Dedifferentiated amniotic fluid mesenchymal stem cell (primary cell): ENCODE measurements around the gene APOL3.
"Not testable (repeated sequence)": the region's sequence is repeated elsewhere in the genome, so short reads cannot be mapped to it uniquely, and the experiment has no call there.

Source experiments
- DNase-seq: peaks from one replicate; pipeline ENCODE4 v3.0.0-alpha.2; 2016; ENCODE audit errors: extremely low spot score

APOL3 gene

DNA sequence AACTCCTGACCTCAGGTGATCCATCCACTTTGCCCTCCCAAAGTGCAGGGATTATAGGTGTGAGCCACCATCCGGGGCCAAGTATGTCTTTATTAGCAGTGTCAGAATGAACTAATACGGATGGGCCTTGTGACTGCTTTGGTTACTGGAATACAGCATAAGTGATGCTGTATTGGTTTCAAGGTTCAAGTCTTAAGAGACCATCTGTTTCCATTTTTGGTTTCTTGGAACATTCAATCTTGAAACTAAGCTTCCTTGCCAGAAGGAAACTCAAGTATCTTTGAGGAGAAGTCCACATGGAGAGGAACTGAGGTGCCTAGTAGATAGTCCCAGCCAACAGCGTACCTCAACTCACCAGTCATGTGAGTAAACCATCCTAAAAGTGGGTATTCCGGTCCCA is 58.8 kb downstream of the APOL3 start:
- DNase-seq = no peak

- DNase-seq = not testable (repeated sequence)
These were observed 59.6 kb downstream of the APOL3 start for GRCh38 chr22:36100908-36101307.

GRCh38 chr22:36100134-36100824 is 60.3 kb downstream of the APOL3 start:
- DNase-seq = no peak

DNA sequence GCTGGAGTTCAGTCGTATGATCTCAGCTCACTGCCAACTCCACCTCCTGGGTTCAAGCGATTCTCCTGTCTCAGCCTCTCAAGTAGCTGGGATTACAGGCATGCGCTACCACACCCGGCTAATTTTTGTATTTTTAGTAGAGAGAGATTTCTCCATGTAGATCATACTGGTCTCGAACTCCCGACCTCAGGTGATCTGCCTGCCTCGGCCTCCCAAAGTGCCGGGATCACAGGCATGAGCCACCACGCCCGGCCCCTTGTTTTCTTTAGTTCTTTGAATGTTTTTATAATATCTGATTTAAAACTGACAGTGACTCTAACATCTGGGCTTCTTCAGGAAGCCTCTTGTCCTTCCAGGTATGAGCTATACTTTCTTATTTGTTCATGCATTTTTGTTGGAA is 61.0 kb downstream of the APOL3 start:
- not testable (repeated sequence) for DNase-seq

DNA sequence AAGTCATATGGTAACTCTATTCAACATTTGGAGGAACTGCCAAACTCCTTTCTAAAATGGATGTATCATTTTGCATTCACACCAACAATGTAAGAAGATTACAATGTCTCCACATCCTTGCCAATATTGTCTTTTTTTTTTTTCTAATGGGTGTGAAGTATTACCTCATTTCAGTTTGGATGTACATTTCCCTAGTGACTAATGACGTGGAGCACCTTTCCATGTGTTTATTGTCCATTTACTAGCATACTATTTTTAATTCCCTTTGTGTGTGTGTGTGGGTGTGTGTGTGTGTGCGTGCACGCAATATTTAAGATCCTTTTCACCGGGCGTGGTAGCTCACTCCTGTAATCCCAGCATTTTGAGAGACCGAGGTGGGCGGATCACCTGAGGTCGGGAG is 62.7 kb downstream of the APOL3 start:
- DNase-seq = no peak

- DNase-seq = not testable (repeated sequence)
These were observed 69.8 kb downstream of the APOL3 start for GRCh38 chr22:36090772-36091171.
